ENCODE measurements around the gene RAPGEF3. TPM values are rescaled to one million over a fixed set of nuclear protein-coding genes. Genes with fewer than 3 reads are reported as not detected.

Gene RAPGEF3
- total and polyA plus RNA-seq, 2 of the 13 experiments (the other 11 are each of a cell fraction or from before 2014, with no cell fraction given) = 0.07 TPM

- TF ChIP-seq ZBED4 (CRISPR knock-in tag; IDR thresholded peaks at IDR 0.05; ENCODE audit: borderline replicate concordance) = no peak
- TF ChIP-seq ERF (CRISPR knock-in tag; IDR thresholded peaks at IDR 0.05) = no peak
- TF ChIP-seq THYN1 (CRISPR knock-in tag; IDR thresholded peaks at IDR 0.05; ENCODE audit: borderline replicate concordance, low read depth) = no peak
- TF ChIP-seq SETDB1 (CRISPR knock-in tag; IDR thresholded peaks at IDR 0.05; ENCODE audit: borderline replicate concordance) = no peak
- TF ChIP-seq ZNF660 (CRISPR knock-in tag; IDR thresholded peaks at IDR 0.05; ENCODE audit: borderline replicate concordance, low read depth) = no peak
- no peak for TF ChIP-seq HDAC2 (CRISPR knock-in tag; IDR thresholded peaks at IDR 0.05)
- TF ChIP-seq ZNF496 (CRISPR knock-in tag; IDR thresholded peaks at IDR 0.05; ENCODE audit: insufficient replicate concordance) = no peak
- no peak for TF ChIP-seq USF2 (IDR thresholded peaks at IDR 0.05; ENCODE audit: low read depth, low read length)
- no peak for TF ChIP-seq USF2 (CRISPR knock-in tag; IDR thresholded peaks at IDR 0.05; ENCODE audit: borderline replicate concordance)
- TF ChIP-seq ZNF441 (CRISPR knock-in tag; IDR thresholded peaks at IDR 0.05; ENCODE audit: borderline replicate concordance) = 0 out of 2 replicates have a peak, but pooled peaks have one; percentile 23
- TF ChIP-seq HNRNPK (IDR thresholded peaks at IDR 0.05; ENCODE audit: low read depth, low read length, poor library complexity, severe bottlenecking) = no peak
- no peak for TF ChIP-seq TOE1 (CRISPR knock-in tag; IDR thresholded peaks at IDR 0.05)
- TF ChIP-seq ZNF740 (CRISPR knock-in tag; IDR thresholded peaks at IDR 0.05) = no peak
- no peak; the same call in 1 of the 2 replicates for TF ChIP-seq ZNF263 (CRISPR knock-in tag; IDR thresholded peaks at IDR 0.05)
- no peak for TF ChIP-seq ZBTB25 (CRISPR knock-in tag; IDR thresholded peaks at IDR 0.05)
- TF ChIP-seq SATB2 (CRISPR knock-in tag; IDR thresholded peaks at IDR 0.05) = no peak
- no peak for TF ChIP-seq PHF5A (CRISPR knock-in tag; IDR thresholded peaks at IDR 0.05; ENCODE audit: low read depth, unreplicated experiment)
- TF ChIP-seq ZSCAN9 (CRISPR knock-in tag; IDR thresholded peaks at IDR 0.05; ENCODE audit: borderline replicate concordance) = no peak
- TF ChIP-seq ZBTB33 (CRISPR knock-in tag; IDR thresholded peaks at IDR 0.05) = no peak
These were observed 14.6 kb upstream of the RAPGEF3 start, which contains the start of gene SLC48A1 (continued) for GRCh38 chr12:47773062-47773857.
